ENCODE results near the gene PAQR5.
"Not testable (repeated sequence)": the region's sequence is repeated elsewhere in the genome, so short reads cannot be mapped to it uniquely, and the experiment has no call there.

PAQR5 gene

GRCh38 chr15:69293741-69294615 is 4.7 kb upstream of the PAQR5 start:
- no peak for DNase-seq

GRCh38 chr15:69296606-69297005 is 2.1 kb upstream of the PAQR5 start:
- DNase-seq = no peak

GRCh38 chr15:69297642-69298353 is 914 bp upstream of the PAQR5 start:
- peak; percentile 5 for DNase-seq

GRCh38 chr15:69298354-69298696 is 387 bp upstream of the PAQR5 start:
- DNase-seq = no peak

- DNase-seq = no peak
These were observed 757 bp downstream of the PAQR5 start for GRCh38 chr15:69299451-69299886.

GRCh38 chr15:69299943-69300588 is 1.4 kb downstream of the PAQR5 start:
- peak; percentile 63 for DNase-seq

GRCh38 chr15:69301101-69301500 is 2.4 kb downstream of the PAQR5 start:
- DNase-seq = not testable (repeated sequence)

GRCh38 chr15:69302087-69302486 is 3.4 kb downstream of the PAQR5 start:
- DNase-seq = not testable (repeated sequence)

GRCh38 chr15:69302929-69303328 is 4.2 kb downstream of the PAQR5 start:
- no peak for DNase-seq

- peak; percentile 10 for DNase-seq
These were observed 4.8 kb downstream of the PAQR5 start for GRCh38 chr15:69303337-69304181.

- no peak for DNase-seq
These were observed 5.5 kb downstream of the PAQR5 start for GRCh38 chr15:69304182-69304545.

GRCh38 chr15:69305204-69305931 is 6.7 kb downstream of the PAQR5 start:
- no peak for DNase-seq

- no peak for DNase-seq
These were observed 7.3 kb downstream of the PAQR5 start for GRCh38 chr15:69305933-69306568.

- DNase-seq = no peak
These were observed 9.2 kb downstream of the PAQR5 start for GRCh38 chr15:69307939-69308338.

GRCh38 chr15:69308949-69309348 is 10.2 kb downstream of the PAQR5 start:
- no peak for DNase-seq

- no peak for DNase-seq
These were observed 12.6 kb downstream of the PAQR5 start for GRCh38 chr15:69311319-69311721.

- no peak for DNase-seq
These were observed 14.8 kb downstream of the PAQR5 start for GRCh38 chr15:69313432-69314000.

GRCh38 chr15:69314131-69314530 is 15.4 kb downstream of the PAQR5 start:
- no peak for DNase-seq

- DNase-seq = no peak
These were observed 16.0 kb downstream of the PAQR5 start for GRCh38 chr15:69314736-69315135.

GRCh38 chr15:69315402-69316110 is 16.8 kb downstream of the PAQR5 start:
- DNase-seq = no peak

GRCh38 chr15:69316291-69316690 is 17.6 kb downstream of the PAQR5 start:
- DNase-seq = no peak
